Osteoblast (primary cell): ENCODE results near the gene TMED3. TPM values are rescaled to one million over a fixed set of nuclear protein-coding genes. Genes with fewer than 3 reads are reported as not detected.

Experiments
- DNase-seq: peaks from one replicate; pipeline ENCODE4 v3.0.0; 2011; ENCODE audit warnings: low spot score, mixed read lengths; ENCODE audit not compliant: insufficient read length; ENCODE audit errors: missing footprints
- H2AFZ ChIP-seq: 2 replicates; pipeline ENCODE4 v1.6.0; 2011; ENCODE audit warnings: mild to moderate bottlenecking, low read length
- H3K27ac ChIP-seq: 2 replicates; pipeline ENCODE4 v1.5.1; 2011; ENCODE audit warnings: mild to moderate bottlenecking, low read depth, low read length, moderate library complexity
- H3K27me3 ChIP-seq: 2 replicates; pipeline ENCODE4 v1.6.0; 2012; ENCODE audit warnings: mild to moderate bottlenecking, control low read depth, inconsistent platforms, low read length, moderate library complexity; ENCODE audit not compliant: insufficient read depth
- H3K36me3 ChIP-seq: 2 replicates; pipeline ENCODE4 v1.5.1; 2011; ENCODE audit warnings: mild to moderate bottlenecking, low read length, control low read depth, moderate library complexity; ENCODE audit not compliant: insufficient read depth
- H3K4me1 ChIP-seq: 2 replicates; pipeline ENCODE4 v1.5.1; 2011; ENCODE audit warnings: mild to moderate bottlenecking, low read length, control low read depth, moderate library complexity; ENCODE audit not compliant: insufficient read depth
- H3K4me2 ChIP-seq: 2 replicates; pipeline ENCODE4 v1.6.0; 2011; ENCODE audit warnings: mild to moderate bottlenecking, low read length; ENCODE audit not compliant: insufficient read depth
- H3K4me3 ChIP-seq: fragments of 200-600 bp; sonication (generic); 3 replicates; pipeline ENCODE4 v1.5.1; 2012; ENCODE audit warnings: mild to moderate bottlenecking, low read length, inconsistent platforms; ENCODE audit not compliant: insufficient read depth
- H3K79me2 ChIP-seq: 2 replicates; pipeline ENCODE4 v1.6.0; 2012; ENCODE audit warnings: mild to moderate bottlenecking, low read length, control low read depth, inconsistent platforms; ENCODE audit not compliant: insufficient read depth
- H3K9me3 ChIP-seq: 2 replicates; pipeline ENCODE4 v1.5.1; 2011; ENCODE audit warnings: low read depth, low read length, control low read depth
- H4K20me1 ChIP-seq: 2 replicates; pipeline ENCODE4 v1.6.0; 2012; ENCODE audit warnings: mild to moderate bottlenecking, low read length, control low read depth; ENCODE audit not compliant: insufficient read depth
- CTCF ChIP-seq: IDR thresholded peaks from 2 replicates; pipeline ENCODE4 v1.5.1; 2011; ENCODE audit warnings: mild to moderate bottlenecking, low read depth, low read length, moderate library complexity; ENCODE audit errors: extremely low read depth
- total RNA-seq: library from RNA; depleted of rRNA; stranded (reverse); fragments of >200 nt; gene quantifications from 2 replicates; pipeline ENCODE4 v1.2.3, GENCODE V29; 2012

The TMED3 gene
- total RNA-seq, 1 donor = 154 TPM

DNA sequence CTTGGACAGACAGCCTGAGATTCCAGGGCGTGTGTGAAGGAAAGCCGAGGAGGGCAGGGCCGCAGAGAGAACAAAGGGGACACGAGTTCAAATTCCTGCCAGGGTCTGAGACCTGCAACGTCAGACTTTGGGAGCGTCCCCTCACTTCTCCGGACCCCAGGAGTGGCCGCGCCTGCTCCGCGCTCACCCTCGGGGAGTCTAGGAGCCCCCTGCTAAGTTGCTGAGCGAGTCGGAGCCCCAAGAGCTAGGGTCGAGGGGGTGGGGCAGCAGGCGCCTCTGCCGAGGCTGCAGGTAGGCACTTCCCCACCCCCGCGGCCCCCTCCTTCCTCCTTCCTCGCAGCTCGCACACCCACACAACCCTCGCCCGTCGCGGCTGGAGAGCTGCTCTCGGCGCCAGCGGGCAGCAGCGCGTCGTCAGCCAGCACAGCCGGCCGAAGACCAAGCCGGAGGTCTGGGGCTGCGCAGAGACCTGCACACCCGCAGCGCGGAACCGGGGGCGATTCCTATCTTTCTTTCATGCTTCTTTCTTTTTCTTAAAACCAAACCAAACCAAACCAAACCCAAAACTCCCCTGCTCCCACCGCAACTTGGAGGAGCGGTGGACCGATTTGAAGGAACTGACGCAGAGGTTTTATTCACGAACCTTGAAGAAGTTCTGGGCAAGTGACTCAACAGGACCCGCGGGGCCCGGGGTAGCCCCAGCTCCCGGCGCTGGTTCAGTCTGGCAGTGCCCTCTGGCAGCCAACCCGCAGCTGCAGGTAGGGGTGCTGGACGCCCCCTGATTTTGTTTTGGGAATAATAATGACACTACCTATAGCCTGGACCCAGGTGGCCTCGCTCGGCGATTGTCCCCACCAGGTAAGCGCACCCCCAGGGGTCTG is 28.3 kb upstream of the TMED3 start, which contains the start of gene ANKRD34C:
Gene ANKRD34C, plus strand, starts transcription at position 352 of the 881 bp plus-strand sequence. CDS start 10,563 bp downstream, outside the sequence.
- no peaks in the 10 kb centered on the region for H3K79me2 ChIP-seq
- H4K20me1 ChIP-seq = no peaks in the 10 kb centered on the region
- H3K36me3 ChIP-seq = no peaks in the 10 kb centered on the region
- H3K27ac ChIP-seq = no peak within 1 kb of the TSS
- no peak for DNase-seq
- H3K9me3 ChIP-seq = no peaks in the 10 kb centered on the region
- no peak within 1 kb of the TSS for H2AFZ ChIP-seq
- H3K4me2 ChIP-seq = no peak within 1 kb of the TSS
- H3K4me1 ChIP-seq = no peaks in the 10 kb centered on the region
- H3K27me3 ChIP-seq = peaks cover 27% of the 10 kb centered on the region
- no peak for TF ChIP-seq CTCF
- no peak within 1 kb of the TSS for H3K4me3 ChIP-seq

DNA sequence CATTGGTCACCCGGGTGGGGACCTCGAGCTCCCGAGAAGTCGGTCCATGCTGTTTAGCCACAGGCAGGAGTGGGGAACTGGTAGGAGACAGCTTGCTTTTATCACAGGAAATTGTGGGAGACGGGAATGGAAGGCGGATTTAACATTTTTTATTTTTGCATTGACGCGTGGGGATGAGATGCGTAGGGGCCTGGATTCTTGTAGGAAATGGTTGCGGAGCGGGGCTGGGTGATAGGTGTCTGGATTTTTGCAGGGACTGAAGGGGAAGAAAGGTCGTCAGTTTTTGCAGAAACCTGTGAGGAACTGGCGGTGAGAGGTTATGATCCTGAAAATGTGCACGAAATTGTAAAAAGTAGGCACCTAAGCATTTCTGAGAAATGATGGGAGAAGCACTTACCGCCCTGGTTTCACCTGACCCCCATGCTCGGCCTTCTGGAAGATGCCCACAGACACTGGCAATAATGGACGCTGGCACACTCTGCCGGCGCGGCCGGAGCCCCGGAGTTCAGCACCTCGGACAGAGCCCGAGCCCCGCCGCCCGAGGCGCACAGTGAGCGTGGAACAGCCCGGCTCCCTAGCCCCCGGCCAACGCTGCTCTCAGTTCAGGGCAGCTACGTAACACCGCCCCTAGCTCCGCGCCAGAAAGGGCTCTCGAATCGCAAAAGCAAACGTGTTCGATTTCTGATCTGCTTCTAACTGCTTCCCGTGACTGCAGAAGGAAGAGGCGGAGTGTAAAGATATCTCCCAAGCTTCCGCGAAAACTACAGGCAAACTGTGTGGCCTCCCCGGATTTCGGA is 27.5 kb upstream of the TMED3 start:
- Histone ChIP-seq H4K20me1 (no peaks in the 10 kb centered on the region), H3K9me3 (no peaks in the 10 kb centered on the region), H2AFZ (no peak overlapping the region), H3K4me3 (no peak overlapping the region), H3K27me3 (peaks cover 27% of the 10 kb centered on the region), H3K27ac (no peak overlapping the region), H3K4me2 (peak overlapping the region; percentile 43), H3K79me2 (no peaks in the 10 kb centered on the region), H3K4me1 (no peaks in the 10 kb centered on the region), H3K36me3 (no peaks in the 10 kb centered on the region)
- no peak for TF ChIP-seq CTCF
- peak; percentile 91 for DNase-seq

DNA sequence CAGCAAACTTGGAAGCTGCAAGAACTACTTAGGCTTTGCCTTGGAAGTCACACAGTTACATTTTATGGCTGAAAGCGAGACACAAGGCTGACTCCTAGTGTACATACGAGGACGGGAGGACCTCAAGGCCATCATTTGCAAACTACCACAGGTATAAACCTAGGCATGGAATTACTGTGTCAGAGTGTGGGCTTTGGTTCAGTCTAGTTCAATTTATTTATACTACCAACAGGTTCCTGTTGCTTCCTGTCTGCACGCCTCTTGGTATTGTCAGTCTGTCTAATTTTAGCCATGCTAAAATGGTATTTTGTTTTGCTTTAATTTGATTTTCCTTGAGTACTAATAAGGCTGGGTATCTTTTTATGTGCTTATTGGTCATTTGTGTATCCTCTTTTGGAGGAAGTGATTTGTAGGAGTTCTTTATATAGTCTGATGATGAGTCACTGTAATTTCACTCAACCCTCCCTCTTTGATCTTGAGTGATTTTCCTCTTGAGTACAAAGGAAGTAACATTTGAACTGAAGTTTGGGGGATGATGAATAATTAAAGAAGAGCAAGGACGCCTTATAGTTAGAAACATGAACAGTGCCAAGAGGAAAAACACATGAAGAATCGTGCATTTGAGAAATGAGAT is 20.2 kb upstream of the TMED3 start:
- no peaks in the 10 kb centered on the region for H3K79me2 ChIP-seq
- no peak overlapping the region for H3K4me2 ChIP-seq
- H3K27ac ChIP-seq = no peak overlapping the region
- H3K9me3 ChIP-seq = no peaks in the 10 kb centered on the region
- no peak for TF ChIP-seq CTCF
- no peaks in the 10 kb centered on the region for H4K20me1 ChIP-seq
- DNase-seq = no peak
- H3K4me3 ChIP-seq = no peak overlapping the region
- no peaks in the 10 kb centered on the region for H3K36me3 ChIP-seq
- H3K4me1 ChIP-seq = no peaks in the 10 kb centered on the region
- H2AFZ ChIP-seq = no peak overlapping the region
- H3K27me3 ChIP-seq = peaks cover 6% of the 10 kb centered on the region

DNA sequence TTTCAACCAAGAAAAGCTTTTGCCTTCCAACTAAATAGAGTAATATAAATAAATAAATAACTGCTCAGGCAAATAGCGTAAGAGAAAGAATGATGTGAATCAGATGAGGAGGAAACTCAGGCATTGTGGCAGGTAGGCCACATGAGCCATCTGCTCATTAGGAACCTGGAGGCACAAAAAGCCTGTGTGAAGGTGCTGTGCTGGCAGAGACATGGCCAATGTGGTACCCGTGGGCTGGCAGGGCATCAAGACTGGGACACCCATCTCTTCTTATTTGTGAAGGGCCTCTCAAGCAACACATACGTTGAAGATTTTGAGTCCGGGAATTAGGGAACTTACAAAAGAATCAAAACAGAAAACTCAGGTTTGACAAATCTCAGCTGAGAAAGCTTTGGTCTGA is 18.9 kb upstream of the TMED3 start:
- Histone ChIP-seq H2AFZ (no peak overlapping the region), H3K4me1 (no peaks in the 10 kb centered on the region)
- TF ChIP-seq CTCF = no peak

More for the DNA sequence above, 18.9 kb upstream of the TMED3 start:
- no peak for DNase-seq
- H4K20me1 ChIP-seq = no peaks in the 10 kb centered on the region
- no peak overlapping the region for H3K4me3 ChIP-seq
- H3K4me2 ChIP-seq = no peak overlapping the region
- no peaks in the 10 kb centered on the region for H3K9me3 ChIP-seq
- no peaks in the 10 kb centered on the region for H3K36me3 ChIP-seq
- H3K79me2 ChIP-seq = no peaks in the 10 kb centered on the region
- H3K27ac ChIP-seq = no peak overlapping the region
- H3K27me3 ChIP-seq = peaks cover 6% of the 10 kb centered on the region
